ENCODE data around the gene TTF2.

The TTF2 gene

DNA sequence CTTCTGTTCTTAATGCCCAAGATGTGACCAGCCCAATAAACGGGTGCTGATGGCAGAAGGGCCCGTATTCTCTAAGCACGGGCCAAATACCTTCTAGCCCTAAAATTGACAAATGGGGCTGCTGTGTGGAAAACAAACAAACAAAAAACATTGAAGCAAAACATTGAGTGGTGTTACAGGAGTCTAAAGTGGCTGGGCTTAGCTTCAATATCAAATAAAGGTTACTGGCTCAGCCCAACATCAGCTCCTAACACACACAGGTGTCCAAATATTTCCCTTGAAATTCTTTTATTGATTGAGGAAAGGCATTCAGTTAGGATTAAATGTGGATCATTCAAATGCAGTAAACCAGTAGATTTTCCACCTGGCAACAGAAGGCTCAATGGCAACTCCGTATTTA is 13.3 kb upstream of the TTF2 start:
- no peak for DNase-seq (ENCODE audit: low read depth)

DNA sequence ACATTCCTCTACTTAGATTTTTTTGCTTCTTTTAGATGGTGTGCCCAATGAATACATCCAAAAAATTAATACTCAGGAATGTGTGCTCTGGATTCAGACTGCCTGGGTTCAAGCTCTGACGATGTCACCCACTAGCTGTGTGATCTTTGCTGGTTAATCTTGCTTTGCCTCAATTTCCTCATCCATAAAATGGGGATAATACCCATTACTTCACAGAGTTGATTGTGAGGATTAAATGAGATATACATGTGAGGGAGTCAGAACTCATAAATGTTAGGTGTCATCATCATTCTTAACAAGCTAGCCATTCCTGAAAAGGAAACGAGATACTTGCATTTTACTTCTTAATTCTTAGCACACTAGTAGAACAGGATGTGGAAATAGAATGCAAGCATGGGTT is 12.9 kb upstream of the TTF2 start:
- DNase-seq (ENCODE audit: low read depth) = no peak

DNA sequence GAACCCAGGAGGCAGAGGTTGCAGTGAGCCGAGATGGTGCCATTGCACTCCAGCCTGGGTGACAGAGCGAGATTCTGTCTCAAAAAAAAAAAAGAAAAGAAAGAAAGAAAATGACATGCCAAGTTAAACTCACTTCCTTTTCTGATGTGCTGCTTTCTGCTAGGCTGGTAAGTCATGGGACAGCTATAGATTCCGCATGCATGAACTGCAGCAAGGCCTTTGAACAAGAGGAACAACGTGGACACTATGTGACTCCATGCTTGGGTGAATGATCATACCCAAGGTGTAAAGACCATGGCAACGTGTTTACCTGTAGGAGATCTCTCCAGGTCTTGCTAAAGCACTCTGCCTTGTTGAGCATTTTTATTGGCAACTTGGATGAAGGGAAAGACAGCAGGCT is 10.3 kb upstream of the TTF2 start:
- no peak for DNase-seq (ENCODE audit: low read depth)

DNA sequence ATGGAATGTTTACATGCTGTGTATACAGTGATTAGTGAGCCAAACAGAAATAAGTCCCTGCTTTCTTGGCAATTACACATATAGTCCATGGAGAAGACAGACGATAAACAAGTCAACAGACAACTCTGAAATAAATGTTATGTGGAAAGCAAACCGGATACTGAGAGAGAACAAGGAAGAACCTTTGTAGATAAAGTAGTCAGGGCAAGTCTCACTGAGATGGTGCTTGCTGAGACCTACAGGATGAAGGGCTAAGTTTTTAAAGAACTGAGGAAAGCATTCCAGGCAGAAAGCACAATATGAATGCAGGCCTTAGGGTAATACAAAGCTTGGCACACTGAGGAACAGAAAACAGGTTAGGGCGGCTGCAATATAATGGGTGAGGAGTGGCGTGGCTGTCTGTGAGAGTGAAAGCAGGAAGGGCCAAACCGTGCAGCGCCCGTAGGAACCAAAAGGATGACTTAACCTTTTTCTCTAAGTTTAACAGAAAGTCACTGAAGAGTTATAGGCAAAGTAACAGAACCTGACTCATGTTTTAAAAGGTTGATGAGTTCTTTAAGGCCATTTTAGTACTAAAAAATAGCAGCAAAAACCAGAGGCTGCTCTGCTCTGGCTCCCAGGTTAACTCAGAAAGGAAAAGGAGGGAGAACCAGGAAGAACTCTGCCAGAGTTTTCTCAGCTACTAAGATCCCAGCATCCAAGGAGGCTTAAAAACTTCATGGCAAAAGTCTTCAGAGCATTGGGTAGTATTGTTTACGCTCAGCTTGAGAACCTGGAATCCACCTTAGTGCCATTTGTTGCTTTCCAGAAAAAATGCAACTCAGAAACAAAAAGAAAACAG is 8.7 kb upstream of the TTF2 start:
- DNase-seq (ENCODE audit: low read depth) = no peak

DNA sequence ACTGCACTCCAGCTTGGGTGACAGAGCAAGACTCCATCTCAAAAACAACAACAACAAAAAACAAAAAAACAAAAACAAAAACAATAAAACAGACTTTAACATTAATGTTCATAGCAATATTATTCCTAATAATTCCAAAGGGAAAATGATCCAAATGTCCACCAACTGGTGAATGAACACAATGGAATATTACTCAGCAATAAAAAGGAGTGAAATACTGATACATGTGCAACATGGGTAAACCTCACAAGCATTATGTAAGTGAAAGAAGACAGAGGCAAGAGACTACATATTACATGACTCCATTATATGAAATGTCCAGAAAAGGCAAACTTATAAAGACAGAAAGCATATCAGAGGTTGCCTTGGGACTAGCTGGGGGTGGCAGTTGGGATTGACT is 6.1 kb upstream of the TTF2 start:
- DNase-seq (ENCODE audit: low read depth) = no peak

DNA sequence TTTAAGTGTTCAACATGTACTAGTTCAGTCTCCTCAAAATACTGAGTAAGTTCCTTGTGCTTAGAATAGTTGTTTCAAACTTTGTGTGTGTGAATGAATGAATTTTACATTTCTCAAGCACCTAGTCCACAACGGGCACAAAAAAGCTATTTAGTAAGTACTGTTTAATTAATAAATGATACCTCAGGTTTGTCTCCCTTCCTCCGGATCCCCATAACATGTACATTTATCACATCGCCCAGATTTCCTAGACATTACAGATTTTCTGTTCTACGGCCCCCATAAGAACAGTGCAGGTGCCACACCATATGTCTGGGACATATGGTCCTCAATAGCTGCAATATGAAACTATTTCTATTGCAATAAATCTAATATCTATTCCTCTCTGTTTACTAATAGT is 1.3 kb upstream of the TTF2 start:
- no peak for DNase-seq (ENCODE audit: low read depth)

DNA sequence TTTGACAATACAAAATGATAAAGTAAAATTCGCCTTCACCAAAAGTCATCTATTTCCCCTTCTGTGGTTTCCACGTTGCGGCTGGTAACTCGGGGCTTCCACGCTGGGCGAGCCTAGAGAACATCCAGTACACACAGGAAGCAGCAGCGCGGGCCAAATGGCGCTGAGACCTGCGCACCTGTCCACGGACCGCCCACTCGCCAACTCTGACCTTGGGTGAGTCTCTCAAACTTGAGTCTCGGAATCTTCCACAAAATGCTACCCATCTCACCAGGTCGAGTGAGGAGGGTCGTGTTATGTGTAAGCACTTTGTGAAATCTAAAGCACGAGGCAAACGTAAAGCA is 820 bp upstream of the TTF2 start:
- DNase-seq (ENCODE audit: low read depth) = no peak

DNA sequence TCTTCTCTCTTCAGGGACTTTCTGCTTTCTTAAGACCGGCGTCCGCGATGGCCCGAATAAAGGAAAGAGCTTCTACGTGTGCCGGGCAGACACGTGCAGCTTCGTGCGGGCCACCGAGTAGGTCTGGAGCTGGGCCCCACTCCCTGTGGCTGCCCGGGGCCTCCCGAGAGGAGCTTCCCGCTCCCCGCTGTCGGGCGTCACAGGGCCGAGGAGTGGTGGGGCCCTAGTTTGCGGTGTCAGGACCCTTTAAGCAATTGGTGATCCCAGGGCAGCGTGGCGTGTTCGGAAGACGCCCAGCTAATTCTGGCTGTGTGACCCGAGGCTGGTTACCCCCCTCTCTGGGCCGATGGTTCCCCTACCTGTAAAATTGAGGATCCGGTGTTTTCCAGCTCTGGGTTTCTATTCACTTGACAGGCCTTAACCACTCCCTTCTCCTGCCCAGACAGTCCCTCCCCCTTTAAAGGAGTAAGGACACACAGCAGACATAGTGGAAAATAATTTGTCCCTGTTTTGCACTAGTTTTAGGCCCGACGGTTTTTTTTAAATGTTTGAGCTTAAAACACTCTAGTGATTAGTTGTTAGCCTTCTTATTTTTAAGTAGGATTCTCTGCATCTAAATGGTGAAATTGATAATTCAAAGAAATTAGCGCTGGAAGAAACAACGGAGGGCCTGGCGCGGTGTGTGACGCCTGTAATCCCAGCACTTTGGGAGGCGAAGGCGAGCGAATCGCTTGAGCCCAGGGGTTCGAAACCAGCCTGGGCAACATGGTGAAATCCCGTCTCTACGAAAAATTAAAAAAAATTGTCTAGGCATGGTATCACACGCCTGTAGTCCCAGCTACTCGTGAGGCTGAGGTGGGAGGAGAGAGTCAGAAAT is 553 bp downstream of the TTF2 start:
- DNase-seq (ENCODE audit: low read depth) = peak; percentile 55

DNA sequence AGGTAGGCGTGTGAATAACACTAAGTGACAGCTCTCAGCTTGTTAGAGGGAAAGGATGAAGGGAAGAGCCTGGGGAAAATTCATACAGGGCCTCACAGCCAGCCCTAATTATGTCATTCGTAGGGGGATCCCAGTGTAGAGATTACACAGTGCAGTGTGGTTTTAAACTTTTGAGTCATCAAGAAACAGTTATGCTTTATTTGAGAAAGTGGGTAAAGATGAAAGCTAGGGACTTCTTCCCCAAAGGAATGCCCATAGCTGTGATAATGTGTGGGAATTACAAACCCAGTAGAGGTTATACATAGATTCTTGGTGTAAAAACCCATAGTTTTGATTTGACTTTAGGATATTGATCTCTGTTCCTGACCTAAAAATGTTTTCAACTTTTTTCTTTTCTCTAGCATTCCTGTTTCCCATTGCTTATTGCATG is 1.9 kb downstream of the TTF2 start:
- DNase-seq (ENCODE audit: low read depth) = peak; percentile 72

DNA sequence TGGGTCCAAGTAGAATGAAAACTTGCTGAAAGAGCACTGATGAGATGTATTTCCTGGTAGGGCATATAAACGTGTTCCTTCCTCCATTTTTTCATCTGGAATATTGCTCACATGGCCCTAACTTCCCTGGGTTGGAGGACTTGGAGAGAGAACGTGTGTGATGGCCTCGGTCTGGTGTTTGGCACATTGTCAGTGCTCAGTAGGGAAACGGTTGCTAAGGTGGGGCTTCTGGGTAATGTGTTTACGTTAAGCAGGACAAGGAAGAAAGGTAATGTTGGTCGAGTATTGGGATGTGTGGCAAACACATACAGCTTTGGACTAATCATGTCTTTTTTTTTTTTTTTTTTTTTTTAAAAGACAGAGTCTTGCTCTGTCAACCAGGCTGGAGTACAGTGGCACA is 6.2 kb downstream of the TTF2 start:
- DNase-seq (ENCODE audit: low read depth) = no peak

DNA sequence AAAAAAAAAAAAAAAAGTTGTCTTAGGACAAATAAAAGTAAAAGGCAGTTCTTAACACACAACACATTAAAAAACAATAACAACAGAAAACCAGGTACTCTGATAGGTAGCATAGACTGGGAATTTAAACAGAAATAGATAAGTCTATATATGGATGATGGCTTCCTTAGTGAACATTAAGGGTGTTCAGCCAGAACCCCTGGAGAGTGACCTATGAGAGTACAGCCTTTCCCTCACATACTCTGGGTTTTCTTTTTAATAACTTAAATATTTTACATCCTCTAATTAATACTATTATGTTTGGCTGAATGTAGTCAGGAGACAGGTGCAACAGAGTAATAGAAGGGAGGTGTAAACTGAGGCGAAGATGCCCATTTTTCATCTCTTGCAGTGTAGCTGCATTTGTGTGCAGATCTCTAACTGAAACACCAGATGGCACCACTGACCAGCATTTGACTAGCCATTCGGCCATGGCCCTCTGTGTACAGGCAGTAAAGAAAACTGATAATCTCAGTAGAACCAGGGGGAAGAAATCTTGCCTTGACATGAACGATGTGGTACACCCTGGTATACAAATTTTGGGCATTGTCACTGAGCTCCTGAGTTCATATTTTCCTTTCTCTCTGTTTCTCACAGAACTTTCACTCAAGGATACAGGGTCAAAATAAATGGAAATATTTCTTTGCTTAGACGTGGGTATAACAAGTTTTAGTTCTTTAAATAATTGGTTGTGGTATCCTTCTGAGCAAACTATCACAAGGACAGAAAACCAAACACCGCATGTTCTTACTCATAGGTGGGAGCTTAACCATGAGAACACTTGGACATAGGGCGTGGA is 7.6 kb downstream of the TTF2 start:
- DNase-seq (ENCODE audit: low read depth) = peak; percentile 72

DNA sequence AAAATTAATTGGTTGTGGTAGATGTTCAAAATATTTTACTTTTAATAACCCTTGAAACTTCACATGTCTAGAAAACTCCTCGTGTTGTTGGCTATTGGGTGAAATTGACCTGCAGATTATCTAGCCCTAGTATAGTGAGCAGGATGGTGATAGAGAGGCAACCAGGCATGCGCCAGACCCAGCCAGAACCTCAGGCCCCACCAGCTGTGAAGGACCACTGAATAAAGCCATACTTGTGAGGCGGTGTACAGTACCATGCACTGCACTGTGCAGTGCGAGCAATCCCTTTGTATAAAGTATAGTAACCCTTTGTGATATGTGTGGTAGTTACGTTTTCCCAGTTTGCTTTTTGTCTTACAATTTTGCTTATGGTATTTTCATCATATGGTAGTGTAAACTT is 8.5 kb downstream of the TTF2 start:
- DNase-seq (ENCODE audit: low read depth) = no peak

DNA sequence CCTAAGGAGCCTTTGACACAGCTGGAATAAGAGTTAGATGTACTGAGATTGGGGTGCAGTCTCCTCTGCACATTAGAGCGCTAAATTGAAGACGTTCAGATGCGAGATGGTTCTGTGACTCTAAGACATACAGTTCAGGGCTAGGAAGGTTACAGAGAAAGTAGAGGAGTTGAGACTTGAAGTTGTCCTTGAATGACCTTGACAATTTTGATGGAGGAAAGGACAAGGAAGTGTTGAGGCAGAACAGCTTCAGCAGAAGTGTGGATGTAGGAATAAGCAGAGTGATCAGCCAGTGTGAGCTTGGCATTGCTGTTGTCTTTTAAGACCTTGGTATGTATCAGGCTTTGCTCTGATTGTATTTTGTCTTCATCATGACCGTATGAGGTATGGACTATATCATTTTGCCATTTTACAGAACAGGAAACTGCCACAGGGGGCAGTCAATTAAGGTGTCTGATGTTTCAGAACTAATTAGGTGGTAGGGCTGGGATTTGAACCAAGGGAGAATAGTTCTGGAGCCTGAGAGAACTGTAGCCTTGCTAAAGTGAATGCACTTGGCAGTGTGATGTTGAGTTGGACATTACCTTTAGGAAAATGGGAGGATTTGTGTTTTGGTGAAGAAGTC is 9.2 kb downstream of the TTF2 start:
- DNase-seq (ENCODE audit: low read depth) = no peak

DNA sequence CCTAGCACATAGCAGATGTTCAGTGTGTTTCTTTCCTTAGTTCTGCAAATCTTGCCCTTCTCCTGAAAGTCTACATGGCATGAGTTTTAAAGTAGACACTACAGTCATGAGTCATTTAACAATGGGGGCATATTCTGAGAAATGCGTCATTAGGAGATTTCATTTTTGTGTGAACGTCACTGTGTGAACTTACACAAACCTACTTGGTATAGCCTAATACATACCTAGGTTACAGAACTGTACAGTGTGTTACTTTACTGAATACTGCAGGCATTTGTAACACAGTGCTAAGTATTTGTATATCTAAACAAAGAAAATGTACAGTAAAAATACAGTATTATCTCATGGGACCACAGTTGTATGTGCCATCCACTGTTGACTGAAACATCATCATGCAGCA is 10.0 kb downstream of the TTF2 start:
- peak; percentile 33 for DNase-seq (ENCODE audit: low read depth)

DNA sequence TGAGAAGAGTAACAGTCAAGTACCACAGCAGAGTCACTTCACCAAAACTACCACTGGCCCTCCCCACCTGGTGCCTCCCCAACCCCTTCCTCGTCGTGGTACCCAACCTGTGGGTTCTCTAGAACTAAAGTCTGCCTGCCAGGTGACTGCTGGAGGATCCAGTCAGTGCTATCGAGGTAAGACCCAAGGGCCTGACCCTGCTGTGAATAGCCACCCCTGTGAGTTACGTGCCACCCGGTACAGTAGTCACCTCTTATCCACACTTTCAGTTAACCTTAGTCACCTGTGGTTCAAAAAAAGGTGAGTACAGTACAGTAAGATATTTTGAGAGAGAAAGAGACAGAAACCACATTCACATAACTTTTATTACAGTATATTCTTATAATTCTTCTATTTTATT is 16.5 kb downstream of the TTF2 start:
- no peak for DNase-seq (ENCODE audit: low read depth)

DNA sequence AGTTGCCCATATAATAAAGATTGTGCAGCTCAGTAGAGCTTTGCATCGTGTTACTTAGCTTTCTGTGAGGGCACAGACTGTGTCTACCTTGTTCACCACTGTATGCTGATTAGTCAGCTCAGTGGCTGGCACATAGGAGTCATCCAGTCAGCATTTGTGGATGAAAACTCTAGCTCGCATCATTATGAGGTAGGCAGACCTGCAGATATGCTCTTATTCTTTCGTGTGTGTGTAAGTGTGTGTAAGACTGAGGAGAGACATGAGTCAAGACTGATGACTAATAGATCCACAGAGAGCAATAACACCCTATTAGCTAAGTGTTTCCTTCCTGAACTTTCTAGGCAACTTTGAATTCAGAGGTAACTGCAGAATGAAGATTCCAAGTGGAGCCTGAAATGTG is 17.1 kb downstream of the TTF2 start:
- peak; percentile 87 for DNase-seq (ENCODE audit: low read depth)

DNA sequence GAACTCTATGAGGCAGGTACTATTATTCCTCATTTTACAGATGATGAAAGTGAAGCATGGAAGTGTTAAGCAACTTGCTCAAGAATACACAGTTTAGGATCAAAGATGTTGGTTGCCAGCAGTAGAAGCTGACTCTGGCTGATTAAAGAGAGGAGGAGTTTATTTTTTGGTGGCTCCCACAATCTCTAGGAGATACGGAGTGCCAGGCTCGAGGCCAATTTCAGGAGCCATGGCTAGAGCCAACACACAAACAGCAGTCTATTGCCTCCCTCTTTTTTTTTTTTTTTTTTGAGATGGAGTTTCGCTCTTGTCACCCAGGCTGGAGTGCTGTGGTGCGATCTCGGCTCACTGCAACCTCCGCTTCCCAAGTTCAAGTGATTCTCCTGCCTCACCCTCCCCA is 19.6 kb downstream of the TTF2 start:
- no peak for DNase-seq (ENCODE audit: low read depth)

DNA sequence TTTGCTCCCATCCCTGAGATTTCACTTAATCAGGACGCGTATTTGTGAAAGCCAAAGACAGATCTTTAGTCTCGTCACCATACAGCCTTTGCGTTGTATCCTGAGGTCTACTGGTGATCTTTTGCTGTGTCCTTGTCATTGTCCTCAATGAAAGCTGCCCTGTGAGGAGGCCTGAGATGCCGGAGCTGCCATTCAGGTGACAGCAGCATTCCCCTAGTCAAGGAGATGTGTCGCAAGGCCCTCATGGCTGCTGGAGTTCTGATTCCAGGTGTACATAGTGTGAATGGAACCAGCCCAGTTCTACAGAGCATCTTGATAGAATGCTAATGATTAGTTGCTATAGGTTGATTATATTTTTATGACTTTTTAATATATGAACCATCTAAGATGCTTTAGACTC is 24.1 kb downstream of the TTF2 start:
- DNase-seq (ENCODE audit: low read depth) = no peak

DNA sequence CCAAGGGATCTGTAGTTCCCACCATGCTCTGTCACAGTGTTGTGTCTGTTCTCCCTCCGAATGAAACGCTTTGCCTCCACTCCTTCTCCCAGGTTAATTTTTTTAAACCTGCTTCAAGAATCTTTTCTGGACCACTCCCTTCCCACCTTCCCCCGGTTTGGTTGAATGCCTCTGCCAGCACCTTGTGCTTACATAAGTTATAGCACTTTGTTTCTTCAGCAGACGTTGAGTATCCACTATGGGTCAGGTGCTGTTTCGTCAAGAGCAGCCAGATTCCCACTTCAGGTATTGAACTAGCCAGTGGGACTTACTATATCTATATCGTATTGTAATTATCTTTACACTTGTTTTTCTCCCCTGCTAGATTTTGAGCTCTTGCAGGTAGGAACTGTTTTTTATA is 27.6 kb downstream of the TTF2 start:
- no peak for DNase-seq (ENCODE audit: low read depth)

DNA sequence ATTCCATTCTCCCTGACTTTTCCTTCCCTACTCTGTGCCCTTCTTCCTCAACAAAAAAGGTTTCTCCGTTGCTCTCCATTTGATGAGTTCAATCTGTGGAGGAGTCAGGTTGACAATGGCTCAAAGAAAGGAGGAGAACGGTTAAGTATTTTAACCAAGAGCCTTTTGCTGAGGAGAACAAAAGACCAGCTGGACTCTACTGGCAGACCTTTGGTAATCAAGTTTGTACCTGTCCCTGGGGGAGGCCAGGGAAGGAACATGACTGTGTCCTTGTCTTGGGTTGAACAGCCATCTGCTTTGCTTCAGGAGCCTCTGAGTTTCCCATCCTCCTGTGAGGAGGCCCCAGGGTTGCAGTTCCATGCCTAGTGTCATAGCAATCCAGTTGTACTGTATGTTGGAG is 29.9 kb downstream of the TTF2 start:
- DNase-seq (ENCODE audit: low read depth) = no peak

DNA sequence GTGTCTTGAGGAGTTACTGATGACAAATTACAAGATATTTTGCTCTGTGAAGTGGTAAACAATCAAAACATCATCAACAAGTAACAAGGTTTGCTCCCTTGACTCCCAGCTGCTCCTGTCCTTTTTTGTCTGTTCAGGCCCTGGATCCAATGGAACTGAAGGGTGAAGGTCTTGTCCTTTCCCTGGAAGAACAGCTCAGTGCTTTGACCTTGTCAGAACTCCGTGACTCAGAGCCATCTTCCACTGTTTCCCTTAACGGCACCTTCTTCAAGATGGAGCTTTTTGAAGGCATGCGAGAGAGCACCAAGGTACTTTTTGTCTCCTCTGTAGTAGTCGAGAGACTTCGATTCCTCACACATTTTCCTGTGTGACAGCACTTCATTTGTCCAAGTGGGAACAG is 32.5 kb downstream of the TTF2 start:
- DNase-seq (ENCODE audit: low read depth) = no peak

DNA sequence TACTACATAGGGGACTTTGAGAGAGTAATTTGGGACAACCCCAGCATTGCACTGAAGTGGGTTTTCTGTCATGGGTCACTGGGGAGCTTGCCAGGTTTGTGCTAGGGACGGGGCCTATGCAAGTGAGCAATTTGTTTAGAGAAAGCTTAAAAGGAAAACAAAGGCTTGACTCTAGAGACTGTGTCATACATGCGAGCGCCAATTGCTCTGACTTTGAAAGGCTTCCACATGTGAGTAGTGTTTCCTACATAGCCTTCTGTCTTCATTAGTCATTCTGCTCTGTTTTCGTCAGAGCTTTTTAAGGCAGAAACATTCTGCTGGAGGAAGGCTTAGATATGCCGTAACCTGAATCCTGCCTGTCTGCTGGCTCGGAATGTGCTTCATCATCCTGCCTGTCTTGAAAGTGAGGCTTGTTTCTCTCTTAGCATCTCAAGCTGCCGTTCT is 33.0 kb downstream of the TTF2 start:
- DNase-seq (ENCODE audit: low read depth) = peak; percentile 99
